ENCODE measurements around the gene CSGALNACT2. TPM values are rescaled to one million over a fixed set of nuclear protein-coding genes. Genes with fewer than 3 reads are reported as not detected.

The CSGALNACT2 gene
- total RNA-seq, 3 donors from 2014 or later: 21.6 to 35.5 (median 27.8) TPM

GRCh38 chr10:43136432-43136831 lies 1.8 kb upstream of the CSGALNACT2 start:
- Histone ChIP-seq H3K4me1 (no peaks in the 10 kb centered on the region), H3K36me3 (no peaks in the 10 kb centered on the region), H3K27ac (no peak overlapping the region), H3K4me3 (no peak overlapping the region), H3K9me3 (no peaks in the 10 kb centered on the region), H3K27me3 (no peaks in the 10 kb centered on the region)
- intact Hi-C loops (cut with DNase I; ENCODE audit: low total_unique reads): no loop called here
- no peak for DNase-seq (ENCODE audit: low spot score in 2 of 2)
- no peak for TF ChIP-seq POLR2AphosphoS5 (IDR thresholded peaks at IDR 0.05)
- no peak for TF ChIP-seq CTCF (IDR thresholded peaks at IDR 0.05)
- TF ChIP-seq POLR2A (IDR thresholded peaks at IDR 0.05): no peak

DNA sequence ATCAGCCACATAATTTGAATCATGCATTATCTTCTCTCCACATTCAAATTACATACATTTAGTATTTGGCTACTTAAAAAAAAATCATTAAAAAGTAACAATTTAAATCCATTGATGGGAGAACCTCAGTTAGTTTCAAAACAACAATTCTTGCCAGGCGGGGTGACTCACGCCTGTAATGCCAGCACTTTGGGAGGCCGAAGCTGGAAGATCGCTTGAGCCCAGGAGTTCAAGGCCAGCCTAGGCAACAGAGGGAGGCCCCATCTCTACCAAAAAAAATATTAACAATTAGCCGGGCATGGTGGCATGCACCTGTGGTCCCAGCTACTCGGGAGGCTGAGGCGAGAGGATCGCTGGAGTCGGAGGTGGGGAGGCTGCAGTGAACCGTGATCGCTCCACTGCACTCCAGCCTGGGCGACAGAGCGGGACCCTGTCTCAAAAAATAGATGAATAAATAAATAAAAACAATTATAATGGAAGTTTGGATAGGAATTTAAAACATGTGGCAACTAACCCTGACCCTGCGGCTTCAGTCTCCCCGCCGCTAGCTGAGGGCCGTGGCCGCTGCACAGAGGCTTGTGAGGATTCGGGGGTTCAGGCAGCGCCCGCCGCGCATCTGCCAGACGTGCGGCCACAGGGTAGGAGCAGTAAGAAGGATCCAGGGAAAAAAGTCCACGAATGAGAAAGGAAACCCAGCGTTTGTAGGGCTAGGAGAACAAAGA lies 1.1 kb upstream of the CSGALNACT2 start:
- intact Hi-C loops (cut with DNase I; ENCODE audit: low total_unique reads): no loop called here
- H3K4me3 ChIP-seq: peak overlapping the region; percentile 80 to 95 (median 90)
- TF ChIP-seq CTCF (IDR thresholded peaks at IDR 0.05) (no peak), POLR2AphosphoS5 (IDR thresholded peaks at IDR 0.05) (no peak), POLR2A (IDR thresholded peaks at IDR 0.05) (no peak)

DNA sequence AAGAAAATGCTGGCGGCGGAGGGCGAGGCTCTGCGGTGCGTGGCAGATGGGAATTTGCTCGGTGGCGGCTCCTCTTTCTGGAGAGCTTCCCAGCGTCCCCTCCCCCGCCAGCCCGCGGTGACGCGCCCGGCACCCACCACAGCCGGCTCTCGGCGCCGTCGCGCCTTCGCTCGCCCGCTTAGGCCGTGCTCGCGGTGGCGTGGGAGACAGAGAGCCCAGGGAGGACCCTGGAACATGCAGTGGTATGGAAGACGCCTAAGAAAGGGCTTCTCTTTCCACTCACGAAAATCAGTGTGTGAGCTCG lies 576 bp upstream of the CSGALNACT2 start:
- TF ChIP-seq POLR2A (IDR thresholded peaks at IDR 0.05) (no peak), CTCF (IDR thresholded peaks at IDR 0.05) (no peak), POLR2AphosphoS5 (IDR thresholded peaks at IDR 0.05) (no peak)
- Histone ChIP-seq H3K27me3 (no peaks in the 10 kb centered on the region), H3K9me3 (no peaks in the 10 kb centered on the region), H3K36me3 (no peaks in the 10 kb centered on the region), H3K4me3 (peak overlapping the region; percentile 80 to 95 (median 90)), H3K4me1 (no peaks in the 10 kb centered on the region), H3K27ac (peak overlapping the region; percentile 92 to 95)
- no peak for DNase-seq (ENCODE audit: low spot score in 2 of 2)
- intact Hi-C loops (cut with DNase I; ENCODE audit: low total_unique reads): no loop called here

More for the DNA sequence above, 1.1 kb upstream of the CSGALNACT2 start:
- H3K27me3 ChIP-seq: no peaks in the 10 kb centered on the region
- H3K27ac ChIP-seq: peak overlapping the region; percentile 92 to 95
- no peaks in the 10 kb centered on the region for H3K36me3 ChIP-seq
- no peaks in the 10 kb centered on the region for H3K9me3 ChIP-seq
- H3K4me1 ChIP-seq: no peaks in the 10 kb centered on the region
- no peak for DNase-seq (ENCODE audit: low spot score in 2 of 2)

- peak overlapping the region; percentile 80 to 95 (median 90) for H3K4me3 ChIP-seq
- peak overlapping the region; percentile 92 to 95 for H3K27ac ChIP-seq
- TF ChIP-seq POLR2AphosphoS5 (IDR thresholded peaks at IDR 0.05) (peak in 1 of 3 donors; percentile 6), POLR2A (IDR thresholded peaks at IDR 0.05) (no peak), CTCF (IDR thresholded peaks at IDR 0.05) (no peak)
- no peak for DNase-seq (ENCODE audit: low spot score in 2 of 2)
- no peaks in the 10 kb centered on the region for H3K9me3 ChIP-seq
- no peaks in the 10 kb centered on the region for H3K36me3 ChIP-seq
- H3K27me3 ChIP-seq: no peaks in the 10 kb centered on the region
- no peaks in the 10 kb centered on the region for H3K4me1 ChIP-seq
- intact Hi-C loops (cut with DNase I; ENCODE audit: low total_unique reads): no loop called here
These were observed 554 bp downstream of the CSGALNACT2 start for GRCh38 chr10:43138757-43139241.

DNA sequence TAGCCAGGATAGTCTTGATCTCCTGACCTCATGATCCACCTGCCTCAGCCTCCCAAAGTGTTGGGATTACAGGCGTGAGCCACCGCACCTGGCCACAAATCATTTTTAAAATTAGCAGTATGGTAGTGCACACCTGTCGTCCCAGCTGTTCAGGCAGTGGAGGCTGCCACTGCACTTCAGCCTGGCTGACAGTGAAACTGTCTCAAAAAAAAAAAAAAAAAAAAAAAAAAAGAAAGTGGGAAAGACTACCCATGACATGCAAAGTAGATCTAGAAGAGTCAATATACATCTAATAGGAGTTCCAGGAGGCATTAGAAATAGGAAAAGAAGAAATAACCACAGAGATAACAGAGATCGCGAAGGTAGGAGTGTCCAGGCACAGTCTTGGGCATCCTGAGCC lies 3.2 kb downstream of the CSGALNACT2 start:
- H3K4me3 ChIP-seq: no peak overlapping the region
- H3K9me3 ChIP-seq: no peaks in the 10 kb centered on the region
- no peak overlapping the region for H3K27ac ChIP-seq
- H3K36me3 ChIP-seq: no peaks in the 10 kb centered on the region
- no peak for DNase-seq (ENCODE audit: low spot score in 2 of 2)
- TF ChIP-seq POLR2A (IDR thresholded peaks at IDR 0.05): no peak
- no peak for TF ChIP-seq CTCF (IDR thresholded peaks at IDR 0.05)
- no peak for TF ChIP-seq POLR2AphosphoS5 (IDR thresholded peaks at IDR 0.05)
- H3K27me3 ChIP-seq: no peaks in the 10 kb centered on the region
- intact Hi-C loops (cut with DNase I; ENCODE audit: low total_unique reads): no loop called here
- H3K4me1 ChIP-seq: no peaks in the 10 kb centered on the region
